ENCODE measurements around the gene EXOC6B.

DNA sequence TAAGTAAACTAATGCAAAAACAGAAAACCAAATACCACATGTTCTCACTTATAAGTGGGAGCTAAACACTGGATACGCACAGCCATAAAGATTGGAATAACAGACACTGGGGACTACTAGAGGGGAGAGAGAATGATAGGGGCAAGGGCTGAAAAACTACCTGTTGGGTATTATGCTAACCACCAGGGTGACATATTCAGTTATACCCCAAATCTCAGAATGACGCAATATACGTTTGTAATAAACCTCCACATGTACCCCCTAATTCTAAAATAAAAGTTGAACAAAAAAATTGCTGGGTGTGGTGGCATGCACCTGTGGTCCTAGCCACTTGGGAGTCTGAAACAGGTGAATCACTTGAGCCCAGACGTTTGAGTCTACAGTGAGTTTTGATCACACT lies 157.2 kb downstream of the EXOC6B start:
- TF ChIP-seq FOXM1 (IDR thresholded peaks at IDR 0.05; ENCODE audit: borderline replicate concordance, low read depth), result no peak
- TF ChIP-seq RAD21 (IDR thresholded peaks at IDR 0.05; ENCODE audit: low read depth), result no peak
- TF ChIP-seq, protein P1, sequence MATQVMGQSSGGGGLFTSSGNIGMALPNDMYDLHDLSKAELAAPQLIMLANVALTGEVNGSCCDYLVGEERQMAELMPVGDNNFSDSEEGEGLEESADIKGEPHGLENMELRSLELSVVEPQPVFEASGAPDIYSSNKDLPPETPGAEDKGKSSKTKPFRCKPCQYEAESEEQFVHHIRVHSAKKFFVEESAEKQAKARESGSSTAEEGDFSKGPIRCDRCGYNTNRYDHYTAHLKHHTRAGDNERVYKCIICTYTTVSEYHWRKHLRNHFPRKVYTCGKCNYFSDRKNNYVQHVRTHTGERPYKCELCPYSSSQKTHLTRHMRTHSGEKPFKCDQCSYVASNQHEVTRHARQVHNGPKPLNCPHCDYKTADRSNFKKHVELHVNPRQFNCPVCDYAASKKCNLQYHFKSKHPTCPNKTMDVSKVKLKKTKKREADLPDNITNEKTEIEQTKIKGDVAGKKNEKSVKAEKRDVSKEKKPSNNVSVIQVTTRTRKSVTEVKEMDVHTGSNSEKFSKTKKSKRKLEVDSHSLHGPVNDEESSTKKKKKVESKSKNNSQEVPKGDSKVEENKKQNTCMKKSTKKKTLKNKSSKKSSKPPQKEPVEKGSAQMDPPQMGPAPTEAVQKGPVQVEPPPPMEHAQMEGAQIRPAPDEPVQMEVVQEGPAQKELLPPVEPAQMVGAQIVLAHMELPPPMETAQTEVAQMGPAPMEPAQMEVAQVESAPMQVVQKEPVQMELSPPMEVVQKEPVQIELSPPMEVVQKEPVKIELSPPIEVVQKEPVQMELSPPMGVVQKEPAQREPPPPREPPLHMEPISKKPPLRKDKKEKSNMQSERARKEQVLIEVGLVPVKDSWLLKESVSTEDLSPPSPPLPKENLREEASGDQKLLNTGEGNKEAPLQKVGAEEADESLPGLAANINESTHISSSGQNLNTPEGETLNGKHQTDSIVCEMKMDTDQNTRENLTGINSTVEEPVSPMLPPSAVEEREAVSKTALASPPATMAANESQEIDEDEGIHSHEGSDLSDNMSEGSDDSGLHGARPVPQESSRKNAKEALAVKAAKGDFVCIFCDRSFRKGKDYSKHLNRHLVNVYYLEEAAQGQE (IDR thresholded peaks at IDR 0.05; ENCODE audit: low read depth), result no peak
- no peak for TF ChIP-seq TEAD4 (IDR thresholded peaks at IDR 0.05)
